ENCODE data around the gene CADM1.

The CADM1 gene

DNA sequence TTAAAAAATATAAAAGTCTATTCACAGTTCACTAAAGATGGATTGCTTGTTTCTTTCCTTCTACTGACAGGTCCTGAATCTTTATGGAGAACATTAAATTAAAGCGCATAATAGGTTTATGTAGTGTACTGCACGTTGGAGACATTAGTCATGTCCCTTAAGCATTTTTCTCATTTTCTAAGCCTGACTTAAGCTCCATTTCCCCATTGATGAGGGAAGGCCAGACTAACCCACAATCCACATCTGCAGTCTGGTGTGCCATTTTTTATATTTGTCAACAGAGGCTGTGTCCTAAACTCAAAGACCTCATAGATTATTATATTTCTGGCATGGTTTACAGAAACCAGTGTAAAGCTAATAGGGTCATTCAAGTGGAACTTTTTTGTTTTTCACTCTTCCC, 39.9 kb downstream of the CADM1 start:
- TF ChIP-seq, protein P1, sequence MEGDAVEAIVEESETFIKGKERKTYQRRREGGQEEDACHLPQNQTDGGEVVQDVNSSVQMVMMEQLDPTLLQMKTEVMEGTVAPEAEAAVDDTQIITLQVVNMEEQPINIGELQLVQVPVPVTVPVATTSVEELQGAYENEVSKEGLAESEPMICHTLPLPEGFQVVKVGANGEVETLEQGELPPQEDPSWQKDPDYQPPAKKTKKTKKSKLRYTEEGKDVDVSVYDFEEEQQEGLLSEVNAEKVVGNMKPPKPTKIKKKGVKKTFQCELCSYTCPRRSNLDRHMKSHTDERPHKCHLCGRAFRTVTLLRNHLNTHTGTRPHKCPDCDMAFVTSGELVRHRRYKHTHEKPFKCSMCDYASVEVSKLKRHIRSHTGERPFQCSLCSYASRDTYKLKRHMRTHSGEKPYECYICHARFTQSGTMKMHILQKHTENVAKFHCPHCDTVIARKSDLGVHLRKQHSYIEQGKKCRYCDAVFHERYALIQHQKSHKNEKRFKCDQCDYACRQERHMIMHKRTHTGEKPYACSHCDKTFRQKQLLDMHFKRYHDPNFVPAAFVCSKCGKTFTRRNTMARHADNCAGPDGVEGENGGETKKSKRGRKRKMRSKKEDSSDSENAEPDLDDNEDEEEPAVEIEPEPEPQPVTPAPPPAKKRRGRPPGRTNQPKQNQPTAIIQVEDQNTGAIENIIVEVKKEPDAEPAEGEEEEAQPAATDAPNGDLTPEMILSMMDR (conservative IDR thresholded peaks at IDR 0.05; ENCODE audit: low read depth): no peak
- H3K27ac ChIP-seq: no peak overlapping the region
- no peak for DNase-seq (ENCODE audit: low spot score)
- CTCF ChIA-PET: no interaction called here
- POLR2A ChIA-PET (ENCODE audit: low non-redundant PET): no interaction called here

DNA sequence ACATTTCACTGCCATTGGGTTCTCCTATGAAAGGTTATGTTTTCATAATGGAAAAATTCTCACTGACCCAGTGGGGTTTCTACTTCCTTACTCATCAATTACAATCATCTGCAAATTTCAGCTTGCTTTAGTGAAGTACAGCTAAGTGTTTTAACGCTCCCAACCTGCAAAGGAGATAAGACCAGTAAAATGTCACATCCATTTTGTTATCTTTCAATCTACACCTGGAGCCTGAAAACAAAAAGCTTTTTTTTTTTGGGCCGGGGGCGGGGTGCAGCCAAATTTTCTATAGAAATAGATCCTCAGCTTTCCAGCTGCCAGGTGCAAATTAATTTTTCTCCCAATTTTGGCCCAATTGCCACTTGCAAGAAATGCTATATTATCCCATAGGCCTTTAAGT, 40.6 kb downstream of the CADM1 start:
- POLR2A ChIA-PET (ENCODE audit: low non-redundant PET): no interaction called here
- no peak overlapping the region for H3K27ac ChIP-seq
- TF ChIP-seq, protein P1 (conservative IDR thresholded peaks at IDR 0.05; ENCODE audit: low read depth): no peak
- DNase-seq (ENCODE audit: low spot score): no peak
- CTCF ChIA-PET: interaction anchor here (0.6 kb wide), 2 partner anchors 122 to 387 kb away, joined by 3 to 5 read pairs; no protein-coding TSS in a partner anchor

DNA sequence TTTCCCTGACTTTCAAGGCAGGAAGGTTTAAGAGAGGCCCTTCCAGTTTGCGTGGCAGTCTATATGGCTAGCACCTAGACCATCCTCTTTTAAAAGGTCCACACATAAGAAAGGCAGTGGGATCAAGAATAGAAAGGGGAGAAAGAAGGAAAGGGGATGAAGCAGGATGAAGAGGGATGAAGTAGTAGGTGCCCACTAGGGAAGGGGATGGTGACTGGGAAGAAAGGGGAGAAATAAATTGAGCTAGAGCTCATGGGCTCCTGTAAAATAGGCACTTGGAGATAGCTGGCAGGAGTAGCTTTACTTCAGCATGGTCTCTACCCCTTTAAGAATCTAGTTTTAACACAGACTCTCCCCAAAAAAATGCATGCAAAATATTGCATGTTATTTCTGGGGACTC, 41.5 kb downstream of the CADM1 start:
- H3K27ac ChIP-seq: no peak overlapping the region
- DNase-seq (ENCODE audit: low spot score): no peak
- POLR2A ChIA-PET (ENCODE audit: low non-redundant PET): no interaction called here
- CTCF ChIA-PET: no interaction called here
- TF ChIP-seq, protein P1 (conservative IDR thresholded peaks at IDR 0.05; ENCODE audit: low read depth): no peak

DNA sequence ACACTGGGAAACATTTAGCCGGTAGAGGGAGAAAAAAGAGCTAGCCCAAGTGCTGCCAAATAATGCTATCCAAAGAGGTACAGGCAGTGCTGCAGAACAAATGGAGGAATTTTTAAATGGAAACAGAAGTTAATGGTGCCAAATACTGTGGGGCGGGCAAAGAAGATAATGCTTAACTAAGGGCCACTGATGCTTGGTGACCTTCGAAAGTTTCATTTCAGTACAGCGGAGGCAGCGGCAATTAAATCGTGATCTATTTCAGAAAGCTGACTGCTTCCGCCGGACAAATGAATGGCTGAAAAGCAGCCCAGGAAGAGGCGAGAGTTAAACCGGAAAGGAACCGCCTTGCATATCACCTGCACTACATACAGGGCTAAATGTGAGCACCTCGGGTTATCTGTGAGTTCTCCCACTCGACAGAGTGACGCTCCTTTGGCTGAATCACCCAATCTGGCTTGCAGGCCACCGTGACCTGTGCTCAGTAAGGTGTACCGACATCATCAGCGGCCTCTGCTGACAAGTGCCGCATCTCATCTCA, 42.1 kb downstream of the CADM1 start:
- ChIA-PET CTCF (no interaction called here), POLR2A (ENCODE audit: low non-redundant PET) (no interaction called here)
- TF ChIP-seq, protein P1 (conservative IDR thresholded peaks at IDR 0.05; ENCODE audit: low read depth): no peak
- no peak for DNase-seq (ENCODE audit: low spot score)
- no peak overlapping the region for H3K27ac ChIP-seq

DNA sequence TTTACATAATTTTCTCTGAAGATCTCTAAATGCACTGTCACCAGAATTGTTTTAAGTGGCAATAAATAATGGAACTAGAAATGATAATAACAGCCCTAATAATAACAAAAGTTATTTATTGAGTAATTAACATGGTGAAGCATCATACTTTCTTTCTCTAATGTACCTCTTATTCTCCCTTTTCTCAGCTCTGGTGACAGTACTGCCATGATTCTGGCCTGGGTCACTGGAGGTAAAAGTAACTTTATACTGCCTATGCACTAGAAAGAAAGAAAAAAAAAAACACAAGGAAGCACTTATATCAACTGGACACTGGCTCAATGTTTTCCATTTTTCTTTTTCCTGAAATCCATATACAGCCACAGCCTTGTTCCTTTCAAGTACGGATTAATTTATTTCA, 43.7 kb downstream of the CADM1 start:
- TF ChIP-seq, protein P1 (conservative IDR thresholded peaks at IDR 0.05; ENCODE audit: low read depth): no peak
- no peak overlapping the region for H3K27ac ChIP-seq
- DNase-seq (ENCODE audit: low spot score): no peak
- POLR2A ChIA-PET (ENCODE audit: low non-redundant PET): no interaction called here
- CTCF ChIA-PET: no interaction called here

DNA sequence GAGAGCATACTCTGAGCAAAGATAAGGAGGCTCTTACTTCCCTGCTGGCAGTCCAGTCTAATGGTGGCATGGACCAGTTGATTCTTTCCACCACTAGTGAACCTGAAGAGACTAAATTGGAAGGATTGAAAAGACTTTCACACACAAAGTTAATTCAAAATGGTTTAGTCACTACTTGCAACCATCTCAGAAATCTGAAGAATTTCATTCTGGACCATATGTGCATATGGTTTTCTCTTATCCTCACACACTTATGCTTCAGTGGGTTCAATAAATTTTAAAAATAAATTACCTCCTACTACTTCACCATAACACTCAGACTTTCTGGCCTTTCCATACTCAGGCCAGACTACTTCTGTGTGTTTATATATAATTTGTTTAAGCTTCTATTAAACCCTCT, 44.7 kb downstream of the CADM1 start:
- no peak for DNase-seq (ENCODE audit: low spot score)
- ChIA-PET CTCF (no interaction called here), POLR2A (ENCODE audit: low non-redundant PET) (no interaction called here)
- H3K27ac ChIP-seq: no peak overlapping the region
- TF ChIP-seq, protein P1 (conservative IDR thresholded peaks at IDR 0.05; ENCODE audit: low read depth): no peak

DNA sequence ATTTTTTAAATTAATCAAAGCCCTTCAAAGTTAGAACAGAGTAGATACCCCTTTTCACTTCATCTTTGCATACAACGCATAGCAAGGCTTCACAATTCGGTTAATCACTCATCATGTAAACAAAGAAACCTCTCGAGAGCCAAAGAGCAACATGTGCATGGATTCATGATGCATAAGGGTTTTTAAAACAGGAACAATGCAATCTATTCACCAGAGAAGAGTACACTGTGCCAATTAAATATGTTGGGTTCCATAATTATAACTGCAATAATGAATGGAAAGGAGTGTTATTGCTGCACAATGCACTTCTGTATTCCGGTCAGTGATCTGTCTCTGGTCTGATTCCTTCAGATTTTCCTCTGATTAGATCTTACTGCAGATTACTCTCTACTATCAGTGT, 45.3 kb downstream of the CADM1 start:
- no peak overlapping the region for H3K27ac ChIP-seq
- ChIA-PET POLR2A (ENCODE audit: low non-redundant PET) (no interaction called here), CTCF (no interaction called here)
- TF ChIP-seq, protein P1 (conservative IDR thresholded peaks at IDR 0.05; ENCODE audit: low read depth): no peak
- no peak for DNase-seq (ENCODE audit: low spot score)

Data from RWPE1 (cell line).